Brain pericyte (primary cell): ENCODE measurements around the gene LRRN1.
"Not testable (repeated sequence)": the region's sequence is repeated elsewhere in the genome, so short reads cannot be mapped to it uniquely, and the experiment has no call there.

Experiments used
- DNase-seq: peaks from one replicate; pipeline ENCODE4 v3.0.0-alpha.2; 2012; ENCODE audit warnings: low read depth, low spot score

The LRRN1 gene

GRCh38 chr3:3806856-3807255 lies 7.6 kb downstream of the LRRN1 start:
- DNase-seq, result no peak

- no peak for DNase-seq
Observed at GRCh38 chr3:3813013-3813412, 13.8 kb downstream of the LRRN1 start.

GRCh38 chr3:3815206-3815605 lies 16.0 kb downstream of the LRRN1 start:
- no peak for DNase-seq

- no peak for DNase-seq
Observed at GRCh38 chr3:3816034-3816433, 16.8 kb downstream of the LRRN1 start.

DNA sequence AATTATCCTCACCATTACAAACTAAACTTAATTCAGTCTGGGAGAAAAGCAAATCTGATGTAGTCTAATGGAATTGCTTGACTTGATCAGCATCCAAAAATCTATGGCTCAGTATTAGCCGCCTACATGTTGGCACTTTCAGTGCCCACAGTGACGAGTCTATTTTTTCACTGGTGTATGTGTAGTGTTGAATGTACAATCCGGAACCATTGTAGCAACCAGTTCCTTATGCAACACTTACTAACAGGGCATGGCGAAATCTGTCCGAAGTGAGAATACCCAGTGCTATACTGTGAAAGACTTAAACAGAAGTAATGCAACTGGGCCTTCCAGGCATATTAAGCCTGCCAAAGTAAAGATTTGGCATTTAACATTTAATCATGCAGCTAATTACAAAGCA lies 18.6 kb downstream of the LRRN1 start:
- DNase-seq, result no peak

DNA sequence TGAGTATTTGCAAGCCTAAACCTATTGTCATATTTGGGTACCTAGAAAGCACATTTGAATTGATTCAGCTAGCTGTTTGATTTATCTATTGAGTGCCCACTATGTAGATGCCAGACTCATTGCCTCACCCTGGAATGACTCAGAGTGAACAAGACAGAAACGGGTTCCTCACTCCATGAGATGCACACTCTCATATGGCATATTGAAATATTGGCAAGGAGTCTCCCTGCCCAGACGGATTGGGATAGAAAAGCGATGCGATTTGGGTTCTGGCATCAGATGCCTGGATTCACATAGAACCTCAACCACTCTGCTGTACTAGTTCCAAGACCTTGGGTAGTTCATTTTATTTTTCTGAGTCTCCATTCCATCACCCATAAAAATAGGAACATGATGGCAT lies 22.5 kb downstream of the LRRN1 start:
- DNase-seq, result no peak

GRCh38 chr3:3825035-3825434 lies 25.8 kb downstream of the LRRN1 start:
- no peak for DNase-seq

GRCh38 chr3:3826521-3826920 lies 27.3 kb downstream of the LRRN1 start:
- no peak for DNase-seq

- DNase-seq, result no peak
Observed at GRCh38 chr3:3827111-3827510, 27.9 kb downstream of the LRRN1 start.

DNA sequence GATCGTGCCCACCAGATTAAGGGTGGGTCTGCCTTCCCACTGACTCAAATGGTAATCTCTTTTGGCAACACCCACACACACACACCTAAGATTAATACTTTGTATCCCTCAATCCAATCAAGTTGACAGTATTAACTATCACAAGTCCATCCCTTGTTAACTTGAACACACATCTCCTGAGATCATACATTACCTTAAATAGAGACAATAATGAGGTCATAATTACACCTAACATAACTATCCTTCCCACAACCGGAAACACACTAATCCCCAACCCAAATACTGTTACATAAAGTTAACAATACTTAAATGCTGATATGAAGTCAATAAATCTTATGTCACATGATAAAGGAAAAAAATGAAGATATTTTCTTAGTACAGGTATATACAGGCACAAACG lies 29.2 kb downstream of the LRRN1 start:
- not testable (repeated sequence) for DNase-seq

DNA sequence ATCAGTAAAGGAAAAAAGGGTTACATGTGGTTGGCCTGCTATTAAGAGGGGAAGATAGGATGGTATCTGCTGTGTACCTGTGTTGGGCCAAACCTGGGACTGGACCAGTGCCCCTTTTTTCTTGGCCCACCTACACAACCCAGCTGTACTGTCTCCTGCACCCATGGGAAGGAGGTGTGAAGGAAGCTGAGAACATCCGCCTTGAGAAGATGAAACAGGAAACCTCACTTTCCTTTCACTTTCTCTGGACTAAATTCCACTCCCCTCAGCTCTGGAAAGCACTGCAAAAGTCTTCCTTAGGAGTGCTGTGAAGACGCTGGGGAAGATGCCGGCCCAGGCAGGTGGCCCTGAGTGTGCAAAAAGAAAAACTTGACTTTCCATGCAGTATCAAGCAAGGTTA lies 37.6 kb downstream of the LRRN1 start:
- no peak for DNase-seq

- no peak for DNase-seq
Observed at GRCh38 chr3:3842356-3842755, 43.1 kb downstream of the LRRN1 start.

GRCh38 chr3:3847994-3848922 lies 49.0 kb downstream of the LRRN1 start:
- DNase-seq, result no peak

DNA sequence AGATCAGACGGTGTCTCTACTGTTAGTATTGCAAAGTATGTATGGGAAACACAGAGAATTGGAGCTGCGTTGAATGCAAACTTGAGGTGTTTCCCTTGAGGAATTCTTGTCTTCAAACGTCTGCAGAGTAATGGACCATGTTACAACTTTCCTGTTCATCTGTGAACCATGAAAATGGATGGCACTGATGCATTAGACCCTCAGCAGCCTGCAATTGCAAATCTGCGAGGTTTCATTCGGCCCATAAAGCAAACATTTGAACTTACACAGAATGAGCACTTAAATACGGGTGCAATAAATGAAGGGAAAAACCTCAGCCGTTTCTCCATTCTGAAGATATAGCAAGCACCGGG lies 49.7 kb downstream of the LRRN1 start:
- DNase-seq, result no peak

GRCh38 chr3:3851621-3852323 lies 52.5 kb downstream of the LRRN1 start:
- DNase-seq, result no peak

DNA sequence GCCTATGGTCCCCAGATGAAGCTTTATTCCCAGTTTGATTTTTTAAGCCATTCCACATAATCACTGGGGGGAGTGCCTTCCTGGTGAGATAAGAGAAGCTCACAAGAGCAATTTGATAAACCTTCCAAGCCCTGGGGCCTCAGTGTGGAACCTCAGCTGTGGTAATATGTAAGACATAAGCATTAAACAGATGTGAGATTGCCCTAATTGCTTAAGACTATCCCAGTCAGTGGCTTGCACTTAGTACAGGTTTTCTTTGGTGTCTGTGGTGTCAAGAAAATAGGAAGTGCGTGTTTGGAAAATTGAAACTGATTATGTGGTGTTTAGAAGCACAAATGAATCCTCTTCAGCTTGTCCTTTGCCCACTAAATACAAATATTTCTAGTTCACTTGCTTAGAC lies 54.3 kb downstream of the LRRN1 start:
- no peak for DNase-seq

DNA sequence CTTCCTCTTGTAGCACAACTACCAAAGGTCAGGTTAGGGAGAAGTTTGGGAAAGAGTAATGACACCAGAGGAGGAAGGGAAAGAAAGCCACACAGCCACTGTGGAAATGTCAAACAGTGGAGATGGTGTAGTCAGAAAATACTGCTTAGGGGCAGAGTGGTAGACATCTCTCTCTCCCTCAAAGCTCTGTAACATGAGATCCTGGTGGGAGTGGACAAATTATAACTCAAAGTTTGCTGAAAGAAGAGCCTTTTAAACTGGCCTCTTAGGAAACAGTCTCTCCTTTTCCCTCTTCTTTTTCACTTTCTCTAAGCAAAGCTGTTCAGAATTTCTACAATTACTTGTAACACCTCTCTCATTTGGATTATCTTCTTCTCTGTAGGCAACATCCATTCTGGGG lies 55.8 kb downstream of the LRRN1 start:
- DNase-seq, result no peak

DNA sequence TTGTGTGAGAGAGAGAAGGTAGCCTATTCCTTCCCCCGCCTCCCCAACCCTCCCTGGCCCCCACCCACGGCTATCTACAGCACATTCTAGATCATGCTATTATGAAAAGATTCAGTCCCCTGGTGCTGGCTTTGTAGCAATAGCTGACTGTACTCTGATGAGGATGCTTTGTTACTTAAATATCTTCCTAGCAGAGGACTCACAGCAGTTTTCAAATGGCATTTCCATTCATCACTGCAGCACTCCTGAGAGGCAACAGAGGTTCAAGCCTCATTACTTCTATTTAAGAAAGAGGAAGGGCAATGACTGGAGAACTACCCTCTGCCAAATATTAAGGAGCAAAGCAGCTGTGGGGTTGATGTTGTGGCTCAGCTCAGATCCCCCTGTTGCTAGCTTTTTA lies 61.0 kb downstream of the LRRN1 start:
- DNase-seq, result no peak

GRCh38 chr3:3862534-3862933 lies 63.3 kb downstream of the LRRN1 start:
- no peak for DNase-seq

GRCh38 chr3:3875491-3875890 lies 76.3 kb downstream of the LRRN1 start:
- no peak for DNase-seq

- no peak for DNase-seq
Observed at GRCh38 chr3:3881050-3881449, 81.8 kb downstream of the LRRN1 start.

DNA sequence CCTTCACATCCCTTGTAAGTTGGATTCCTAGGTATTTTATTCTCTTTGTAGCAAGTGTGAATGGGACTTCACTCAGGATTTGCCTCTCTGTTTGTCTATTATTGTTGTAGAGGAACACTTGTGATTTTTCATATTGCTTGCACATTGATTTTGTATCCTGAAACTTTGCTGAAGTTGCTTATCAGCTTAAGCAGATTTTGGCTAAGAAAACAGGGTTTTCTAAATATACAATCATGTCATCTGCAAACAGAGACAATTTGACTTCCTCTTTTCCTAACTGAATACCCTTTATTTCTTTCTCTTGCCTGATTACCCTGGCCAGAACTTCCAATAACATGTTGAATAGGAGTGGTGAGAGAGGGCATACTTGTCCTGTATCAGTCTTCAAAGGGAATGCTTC lies 88.1 kb downstream of the LRRN1 start:
- DNase-seq, result not testable (repeated sequence)

GRCh38 chr3:3893590-3893989 lies 94.4 kb downstream of the LRRN1 start:
- DNase-seq, result no peak
